Natural killer cell (primary cell): ENCODE data around the gene VASP. TPM values are rescaled to one million over a fixed set of nuclear protein-coding genes. Genes with fewer than 3 reads are reported as not detected.
A peak's percentile ranks its signal among the peaks of the same experiment; 100 is the strongest.

Experiments
- ATAC-seq, 3 donors: fragments of 150-1000 bp in 2 of 3; fragments of 200-7000 bp in 1 of 3; cut with Tn5 transposase; 1 replicate in 1 of 3; 2 replicates in 2 of 3; pipeline ENCODE4 v1.10.0; 2021; ENCODE audit warnings: mild to moderate bottlenecking in 2 of 3, moderate library complexity in 2 of 3
- DNase-seq, 2 donors: peaks; one replicate each; pipeline versions ENCODE4 v3.0.0 to v3.0.0-alpha.2; 2013 to 2021; ENCODE audit warnings: mixed read lengths in 1 of 2
- H3K27ac ChIP-seq: one replicate; pipeline ENCODE4 v1.5.1; 2013; ENCODE audit warnings: mild to moderate bottlenecking, low read length
- H3K27me3 ChIP-seq: one replicate; pipeline ENCODE4 v1.6.1; 2013; ENCODE audit warnings: low read length; ENCODE audit not compliant: control insufficient read depth, insufficient read depth
- H3K36me3 ChIP-seq: one replicate; pipeline ENCODE4 v1.6.1; 2013; ENCODE audit warnings: low read length; ENCODE audit not compliant: control insufficient read depth, insufficient read depth
- H3K4me1 ChIP-seq: one replicate; pipeline ENCODE4 v1.6.1; 2013; ENCODE audit warnings: low read length; ENCODE audit not compliant: control insufficient read depth, insufficient read depth
- H3K4me3 ChIP-seq: one replicate; pipeline ENCODE4 v1.5.1; 2013; ENCODE audit warnings: low read length
- H3K9me3 ChIP-seq: one replicate; pipeline ENCODE4 v1.6.1; 2013; ENCODE audit warnings: low read length; ENCODE audit not compliant: control insufficient read depth, insufficient read depth
- H3K27ac Mint-ChIP-seq, 2 donors: one replicate each; pipeline ENCODE4 v1.8.0; 2022; ENCODE audit warnings: mild to moderate bottlenecking in 2 of 2, mixed read lengths in 2 of 2, moderate library complexity in 1 of 2
- H3K27me3 Mint-ChIP-seq, 2 donors: one replicate each; pipeline ENCODE4 v1.8.0; 2022; ENCODE audit warnings: low read depth in 2 of 2, mixed read lengths in 2 of 2
- H3K36me3 Mint-ChIP-seq: one replicate; pipeline ENCODE4 v1.8.0; 2022; ENCODE audit warnings: mixed read lengths
- H3K4me1 Mint-ChIP-seq, 2 donors: one replicate each; pipeline ENCODE4 v1.8.0; 2022; ENCODE audit warnings: mixed read lengths in 2 of 2
- H3K4me3 Mint-ChIP-seq: one replicate; pipeline ENCODE4 v1.8.0; 2022; ENCODE audit warnings: mild to moderate bottlenecking, moderate library complexity, mixed read lengths
- H3K9me3 Mint-ChIP-seq, 2 donors: one replicate each; pipeline ENCODE4 v1.8.0; 2022; ENCODE audit warnings: mixed read lengths in 2 of 2
- WGBS: methylation state at CpG from one replicate; pipeline ENCODE4 v1.1.7; 2013; ENCODE audit warnings: missing lambda C conversion rate; ENCODE audit not compliant: insufficient coverage; 5-methylcytosine and 5-hydroxymethylcytosine counted together
- intact Hi-C: fragments of 100-400 bp; cut with micrococcal nuclease; formaldehyde crosslinking; loops from one replicate; pipeline ENCODE4 v1.14.2; 2022
- total RNA-seq, 4 donors: library from RNA; stranded (reverse); fragments of 120-200 nt in 1 of 4; gene quantifications; one replicate each; pipeline versions ENCODE4 v1.2.3 to v1.2.4, GENCODE V29; 2013 to 2022
- TF ChIP-seq, protein P1 (sequence below): fragments of 200-600 bp; IDR thresholded peaks from one replicate; pipeline ENCODE4 v1.8.0; 2022; ENCODE audit warnings: antibody characterized with exemption

The VASP gene
- total RNA-seq, 3 donors from 2014 or later (not counting 1 experiment from before 2014, with no cell fraction given): 192 to 244 (median 237) TPM

GRCh38 chr19:45474606-45475521 is 32.4 kb upstream of the VASP start:
- peaks cover 48% of the 10 kb centered on the region for H3K4me1 ChIP-seq
- H3K4me3 ChIP-seq: no peak overlapping the region
- no peaks in the 10 kb centered on the region for H3K9me3 ChIP-seq
- Mint-ChIP-seq H3K4me1 (peaks cover 51 to 89% of the 10 kb centered on the region in 2 donors), H3K27ac (peak overlapping the region; percentile 87 to 99), H3K27me3 (peaks cover 8 to 28% of the 10 kb centered on the region in 2 donors), H3K36me3 (no peaks in the 10 kb centered on the region), H3K4me3 (peak overlapping the region; percentile 85), H3K9me3 (no peaks in the 10 kb centered on the region)
- no peak overlapping the region for H3K27ac ChIP-seq
- no peaks in the 10 kb centered on the region for H3K36me3 ChIP-seq
- DNase-seq: peak; percentile 51 to 63
- 82% methylated on average over 24 of the region's 28 CpGs for WGBS
- intact Hi-C loops: no loop called here
- TF ChIP-seq, protein P1, sequence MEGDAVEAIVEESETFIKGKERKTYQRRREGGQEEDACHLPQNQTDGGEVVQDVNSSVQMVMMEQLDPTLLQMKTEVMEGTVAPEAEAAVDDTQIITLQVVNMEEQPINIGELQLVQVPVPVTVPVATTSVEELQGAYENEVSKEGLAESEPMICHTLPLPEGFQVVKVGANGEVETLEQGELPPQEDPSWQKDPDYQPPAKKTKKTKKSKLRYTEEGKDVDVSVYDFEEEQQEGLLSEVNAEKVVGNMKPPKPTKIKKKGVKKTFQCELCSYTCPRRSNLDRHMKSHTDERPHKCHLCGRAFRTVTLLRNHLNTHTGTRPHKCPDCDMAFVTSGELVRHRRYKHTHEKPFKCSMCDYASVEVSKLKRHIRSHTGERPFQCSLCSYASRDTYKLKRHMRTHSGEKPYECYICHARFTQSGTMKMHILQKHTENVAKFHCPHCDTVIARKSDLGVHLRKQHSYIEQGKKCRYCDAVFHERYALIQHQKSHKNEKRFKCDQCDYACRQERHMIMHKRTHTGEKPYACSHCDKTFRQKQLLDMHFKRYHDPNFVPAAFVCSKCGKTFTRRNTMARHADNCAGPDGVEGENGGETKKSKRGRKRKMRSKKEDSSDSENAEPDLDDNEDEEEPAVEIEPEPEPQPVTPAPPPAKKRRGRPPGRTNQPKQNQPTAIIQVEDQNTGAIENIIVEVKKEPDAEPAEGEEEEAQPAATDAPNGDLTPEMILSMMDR: no peak
- peak in 2 of 3 donors; percentile 2 to 3 for ATAC-seq
- H3K27me3 ChIP-seq: peaks cover 6% of the 10 kb centered on the region

GRCh38 chr19:45475537-45476291 is 31.6 kb upstream of the VASP start:
- Mint-ChIP-seq H3K9me3 (no peaks in the 10 kb centered on the region), H3K4me1 (peaks cover 47 to 81% of the 10 kb centered on the region in 2 donors), H3K4me3 (peak overlapping the region; percentile 85), H3K27ac (peak overlapping the region; percentile 87 to 99), H3K27me3 (peaks cover 8 to 28% of the 10 kb centered on the region in 2 donors), H3K36me3 (no peaks in the 10 kb centered on the region)
- 92% methylated on average over 4 of the region's 6 CpGs for WGBS
- intact Hi-C loops: no loop called here
- Histone ChIP-seq H3K4me3 (no peak overlapping the region), H3K27ac (no peak overlapping the region), H3K9me3 (no peaks in the 10 kb centered on the region), H3K4me1 (peaks cover 40% of the 10 kb centered on the region), H3K36me3 (no peaks in the 10 kb centered on the region), H3K27me3 (peaks cover 6% of the 10 kb centered on the region)
- DNase-seq: peak in 1 of 2 donors; percentile 56
- ATAC-seq: peak in 1 of 3 donors; percentile 1
- TF ChIP-seq, protein P1: no peak

DNA sequence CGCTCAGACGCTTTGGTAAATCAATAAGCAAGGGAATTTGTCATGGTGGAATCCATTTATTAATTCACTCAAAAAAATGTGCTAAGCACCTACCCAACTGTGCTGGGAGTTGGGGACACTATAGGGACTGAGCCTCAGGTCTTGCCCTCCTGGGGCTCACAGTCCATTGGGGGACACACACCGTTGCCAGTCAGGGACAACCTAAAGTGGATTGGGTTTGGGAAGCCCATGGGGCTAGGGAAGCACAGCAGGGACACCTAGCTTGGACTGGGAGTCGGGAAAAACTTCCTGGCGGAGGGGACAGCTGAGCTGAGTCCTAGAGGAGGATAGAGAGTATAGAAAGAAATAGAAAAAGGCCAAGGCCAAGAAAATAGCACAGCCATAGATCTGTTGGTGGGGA is 31.0 kb upstream of the VASP start:
- no peaks in the 10 kb centered on the region for H3K9me3 Mint-ChIP-seq
- H3K36me3 ChIP-seq: no peaks in the 10 kb centered on the region
- 73% methylated on average over 5 of the region's 5 CpGs for WGBS
- peaks cover 47 to 75% of the 10 kb centered on the region in 2 donors for H3K4me1 Mint-ChIP-seq
- no peak overlapping the region for H3K27ac ChIP-seq
- no peaks in the 10 kb centered on the region for H3K36me3 Mint-ChIP-seq
- H3K4me1 ChIP-seq: peaks cover 39% of the 10 kb centered on the region
- H3K27me3 Mint-ChIP-seq: peaks cover 8 to 28% of the 10 kb centered on the region in 2 donors
- ATAC-seq (no peak), DNase-seq (peak in 1 of 2 donors; percentile 45)
- no peak overlapping the region for H3K4me3 ChIP-seq
- peak overlapping the region; percentile 85 for H3K4me3 Mint-ChIP-seq
- TF ChIP-seq, protein P1: no peak
- H3K9me3 ChIP-seq: no peaks in the 10 kb centered on the region
- intact Hi-C loops: no loop called here
- H3K27me3 ChIP-seq: peaks cover 6% of the 10 kb centered on the region
- peak overlapping the region; percentile 87 to 90 for H3K27ac Mint-ChIP-seq
